Peyer's patch (tissue), 4 donors: ENCODE data around the gene SLC4A3.

Experiments used
- POLR2A ChIP-seq, 2 donors: fragments of 450-650 bp; IDR thresholded peaks; one replicate each; pipeline ENCODE4 v1.5.1; 2017; ENCODE audit warnings: antibody characterized with exemption in 2 of 2, mild to moderate bottlenecking in 2 of 2, moderate library complexity in 2 of 2
- TF ChIP-seq, protein P1 (sequence below), 6 experiments: fragments of 450-650 bp in 4 of 6; fragments of 200-600 bp in 2 of 6; sonication (generic) in 1 of 6; IDR thresholded peaks; one replicate each; pipeline ENCODE4 v1.5.1; 2017 to 2019; ENCODE audit warnings: antibody characterized with exemption in 6 of 6, mild to moderate bottlenecking in 3 of 6, moderate library complexity in 1 of 6

DNA sequence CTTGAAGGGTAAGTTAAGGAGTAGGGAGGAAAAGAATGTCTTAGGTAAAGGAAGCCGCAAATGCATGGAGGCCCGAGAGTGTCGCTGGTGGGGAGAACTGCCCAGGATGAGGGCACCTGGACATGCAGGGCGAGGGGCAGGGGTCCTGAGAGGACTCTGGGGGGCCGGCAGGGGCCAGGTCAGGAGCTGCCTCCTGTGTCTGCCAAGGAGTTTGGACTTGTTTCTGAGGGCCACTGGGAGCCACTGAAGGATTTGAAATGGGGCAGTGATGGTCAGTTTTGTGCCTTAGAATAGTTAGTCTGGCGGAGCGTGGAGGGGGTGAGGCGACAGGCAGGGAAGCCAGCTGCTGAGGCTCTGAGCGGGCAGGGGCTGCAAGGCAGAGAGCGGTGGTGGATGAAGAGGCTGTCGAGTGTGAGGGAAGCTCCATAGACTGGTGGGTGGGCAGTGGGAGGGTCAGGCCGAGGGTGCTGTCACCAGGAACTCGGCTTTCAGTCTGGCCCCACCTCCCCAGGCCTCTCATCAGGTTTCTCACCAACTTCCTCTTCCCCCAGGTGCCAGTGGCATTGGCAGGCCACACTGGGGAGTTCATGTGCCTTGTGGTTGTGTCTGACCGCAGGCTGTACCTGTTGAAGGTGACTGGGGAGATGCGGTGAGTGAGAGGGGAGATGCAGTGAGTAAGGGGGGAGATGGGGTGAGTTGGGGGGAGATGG is 14.7 kb upstream of the SLC4A3 start:
- TF ChIP-seq, protein P1, sequence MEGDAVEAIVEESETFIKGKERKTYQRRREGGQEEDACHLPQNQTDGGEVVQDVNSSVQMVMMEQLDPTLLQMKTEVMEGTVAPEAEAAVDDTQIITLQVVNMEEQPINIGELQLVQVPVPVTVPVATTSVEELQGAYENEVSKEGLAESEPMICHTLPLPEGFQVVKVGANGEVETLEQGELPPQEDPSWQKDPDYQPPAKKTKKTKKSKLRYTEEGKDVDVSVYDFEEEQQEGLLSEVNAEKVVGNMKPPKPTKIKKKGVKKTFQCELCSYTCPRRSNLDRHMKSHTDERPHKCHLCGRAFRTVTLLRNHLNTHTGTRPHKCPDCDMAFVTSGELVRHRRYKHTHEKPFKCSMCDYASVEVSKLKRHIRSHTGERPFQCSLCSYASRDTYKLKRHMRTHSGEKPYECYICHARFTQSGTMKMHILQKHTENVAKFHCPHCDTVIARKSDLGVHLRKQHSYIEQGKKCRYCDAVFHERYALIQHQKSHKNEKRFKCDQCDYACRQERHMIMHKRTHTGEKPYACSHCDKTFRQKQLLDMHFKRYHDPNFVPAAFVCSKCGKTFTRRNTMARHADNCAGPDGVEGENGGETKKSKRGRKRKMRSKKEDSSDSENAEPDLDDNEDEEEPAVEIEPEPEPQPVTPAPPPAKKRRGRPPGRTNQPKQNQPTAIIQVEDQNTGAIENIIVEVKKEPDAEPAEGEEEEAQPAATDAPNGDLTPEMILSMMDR (IDR thresholded peaks at IDR 0.05): no peak
- no peak for TF ChIP-seq POLR2A (IDR thresholded peaks at IDR 0.05)
